Fibroblast of lung (primary cell): ENCODE measurements around the gene ZNF697. TPM values are rescaled to one million over a fixed set of nuclear protein-coding genes. Genes with fewer than 3 reads are reported as not detected.

Experiments used
- polyA plus RNA-seq, 2 donors: library from polyadenylated mRNA; depleted of rRNA in 1 of 2; stranded (reverse) in 1 of 2; unstranded in 1 of 2; fragments of >200 nt; gene quantifications; 2 replicates each; pipeline ENCODE4 v1.2.1, GENCODE V29; 2011 to 2012; ENCODE audit warnings: missing spikeins in 1 of 2
- total RNA-seq: library from RNA; depleted of rRNA; stranded (reverse); fragments of >200 nt; gene quantifications from 2 replicates; pipeline ENCODE4 v1.2.1, GENCODE V29; 2014

The ZNF697 gene
- total and polyA plus RNA-seq, 2 donors (not counting 1 experiment from before 2014, with no cell fraction given), result 9.6 to 23.0 TPM

Other genes with a start within 250 kb of the ZNF697 start
- not detected in 2 replicates for gene HSD3B2, start 233.1 kb downstream of the ZNF697 start, total RNA-seq
- gene HSD3B2, start 233.1 kb downstream of the ZNF697 start, polyA plus RNA-seq, result not detected in 2 replicates
- gene HSD3B1, start 141.1 kb downstream of the ZNF697 start, total RNA-seq, result not detected in 2 replicates
- not detected in 2 replicates for gene HSD3B1, start 141.1 kb downstream of the ZNF697 start, polyA plus RNA-seq
- gene PHGDH, start 63.7 kb upstream of the ZNF697 start, total RNA-seq, result 201 and 211 TPM in 2 replicates
- gene PHGDH, start 63.7 kb upstream of the ZNF697 start, polyA plus RNA-seq, result 44.3 and 45.0 TPM in 2 replicates
- not detected in 2 replicates for gene HMGCS2, start 120.6 kb upstream of the ZNF697 start, total RNA-seq
- gene HMGCS2, start 120.6 kb upstream of the ZNF697 start, polyA plus RNA-seq, result not detected in 2 replicates
- gene REG4, start 163.2 kb upstream of the ZNF697 start, total RNA-seq, result not detected in 2 replicates
- not detected in 2 replicates for gene REG4, start 163.2 kb upstream of the ZNF697 start, polyA plus RNA-seq
- gene ADAM30, start 248.2 kb upstream of the ZNF697 start, total RNA-seq, result not detected in 2 replicates
- gene ADAM30, start 248.2 kb upstream of the ZNF697 start, polyA plus RNA-seq, result not detected in 2 replicates